Sigmoid colon (tissue), 3 donors: Measurements from ENCODE around the gene PHC2.

Experiments used
- CTCF ChIP-seq, 4 experiments: fragments of 450-650 bp in 3 of 4; fragments of 200-600 bp in 1 of 4; IDR thresholded peaks; one replicate each; pipeline ENCODE4 v1.5.1; 2016 to 2019; ENCODE audit warnings: antibody characterized with exemption in 4 of 4, mild to moderate bottlenecking in 3 of 4, moderate library complexity in 2 of 4
- POLR2A ChIP-seq, 2 donors: fragments of 450-650 bp; IDR thresholded peaks; one replicate each; pipeline ENCODE4 v1.6.1; 2016; ENCODE audit warnings: antibody characterized with exemption in 2 of 2, mild to moderate bottlenecking in 2 of 2, moderate library complexity in 2 of 2

DNA sequence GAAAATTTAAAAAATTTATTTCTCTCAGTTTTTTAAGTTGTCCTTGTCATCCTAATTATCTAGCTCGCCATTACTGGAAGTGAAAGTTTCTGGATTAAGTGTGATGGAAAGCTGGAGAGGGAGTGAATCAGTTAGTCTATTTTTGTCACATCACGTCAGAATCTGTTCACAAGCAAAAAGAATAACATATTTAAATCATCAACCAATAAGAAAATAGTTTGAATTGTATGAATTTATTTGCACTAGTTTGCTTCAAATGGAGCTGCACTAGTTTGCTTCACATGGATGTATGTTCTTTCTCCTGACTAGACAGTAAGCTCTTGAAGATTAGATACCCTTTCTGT, 22.8 kb downstream of the PHC2 start:
- TF ChIP-seq CTCF (IDR thresholded peaks at IDR 0.05), result no peak
- no peak for TF ChIP-seq POLR2A (IDR thresholded peaks at IDR 0.05)
